Measurements from ENCODE around the gene GJC2.

Gene GJC2

GRCh38 chr1:228104526-228105269, 45.0 kb upstream of the GJC2 start:
- no peak overlapping the region for H3K4me3 ChIP-seq (ENCODE audit: low read depth, low read length)
- CTCF ChIA-PET: interaction anchor here (1.4 kb wide), 1 partner anchor 61 kb away, joined by 3 read pairs; the partner anchor contains the start of gene IBA57
- POLR2A ChIA-PET: no interaction called here
- DNase-seq (ENCODE audit: low read depth, low spot score): no peak
- no peak for TF ChIP-seq CTCF (IDR thresholded peaks at IDR 0.05; ENCODE audit: insufficient read depth, low read length, missing control alignments)

GRCh38 chr1:228105270-228105995, 44.3 kb upstream of the GJC2 start:
- ChIA-PET POLR2A (interaction anchor here (1.3 kb wide), 1 partner anchor 23 kb away, joined by 4 read pairs; the partner anchor contains the start of gene ARF1), CTCF (interaction anchor here (1.3 to 1.4 kb wide), 2 partner anchors 25 to 60 kb away, joined by 3 to 4 read pairs; partner anchors contain the start of gene IBA57)
- no peak for DNase-seq (ENCODE audit: low read depth, low spot score)
- no peak overlapping the region for H3K4me3 ChIP-seq (ENCODE audit: low read depth, low read length)
- TF ChIP-seq CTCF (IDR thresholded peaks at IDR 0.05; ENCODE audit: insufficient read depth, low read length, missing control alignments): no peak

GRCh38 chr1:228105996-228106799, 43.5 kb upstream of the GJC2 start:
- DNase-seq (ENCODE audit: low read depth, low spot score): no peak
- POLR2A ChIA-PET: interaction anchor here (1.3 kb wide), 1 partner anchor 24 kb away, joined by 4 read pairs; the partner anchor contains the start of gene ARF1

DNA sequence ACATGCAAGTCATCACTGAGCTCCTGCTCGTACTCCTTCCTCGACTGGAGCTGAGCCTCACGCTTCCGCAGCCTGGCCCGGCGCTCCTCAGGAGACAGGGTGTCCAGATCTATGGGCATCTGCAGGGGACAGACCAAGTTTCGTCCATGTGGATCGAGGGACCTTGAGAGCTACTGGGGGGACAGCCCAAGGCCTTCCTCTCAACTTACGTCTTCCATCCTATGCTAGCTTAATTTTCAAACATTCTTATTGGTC, 43.0 kb upstream of the GJC2 start:
- no peak for TF ChIP-seq CTCF (IDR thresholded peaks at IDR 0.05; ENCODE audit: insufficient read depth, low read length, missing control alignments)
- ChIA-PET POLR2A (interaction anchor here (1.3 kb wide), 1 partner anchor 25 kb away, joined by 4 read pairs; the partner anchor contains the start of gene ARF1), CTCF (interaction anchor here (0.7 to 1.3 kb wide), 3 partner anchors 24 to 60 kb away, joined by 3 to 5 read pairs (median 4); no protein-coding TSS in a partner anchor)
- DNase-seq (ENCODE audit: low read depth, low spot score): no peak
- H3K4me3 ChIP-seq (ENCODE audit: low read depth, low read length): no peak overlapping the region

More at GRCh38 chr1:228105996-228106799, 43.5 kb upstream of the GJC2 start:
- H3K4me3 ChIP-seq (ENCODE audit: low read depth, low read length): no peak overlapping the region
- CTCF ChIA-PET: interaction anchor here (0.7 to 1.3 kb wide), 3 partner anchors 25 to 60 kb away, joined by 3 to 5 read pairs (median 4); no protein-coding TSS in a partner anchor
- TF ChIP-seq CTCF (IDR thresholded peaks at IDR 0.05; ENCODE audit: insufficient read depth, low read length, missing control alignments): no peak

DNA sequence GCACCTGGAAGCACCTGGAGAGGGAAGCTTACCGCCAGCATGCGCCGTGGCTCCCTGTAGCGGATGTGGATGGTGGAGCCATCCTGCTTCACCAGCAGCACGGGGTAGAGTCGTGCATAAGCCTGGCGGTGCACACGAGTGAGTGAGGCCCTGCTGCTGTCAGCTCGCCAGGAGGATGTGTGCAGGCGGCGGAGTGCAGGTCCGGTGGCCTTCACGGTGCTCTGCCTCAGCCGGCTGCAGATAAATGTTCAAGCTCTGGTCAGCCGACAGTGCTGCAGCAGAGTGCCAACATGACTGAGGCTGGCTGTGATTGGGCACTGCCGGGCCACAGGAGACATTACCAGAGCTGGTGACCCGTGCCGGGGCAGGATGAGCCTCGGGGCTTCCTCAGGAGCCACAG, 42.1 kb upstream of the GJC2 start:
- ChIA-PET CTCF (interaction anchor here (1.6 kb wide), 1 partner anchor 23 kb away, joined by 7 read pairs; no protein-coding TSS in a partner anchor), POLR2A (no interaction called here)
- H3K4me3 ChIP-seq (ENCODE audit: low read depth, low read length): no peak overlapping the region; the same call in 1 of the 2 replicates

More for the DNA sequence above, 42.1 kb upstream of the GJC2 start:
- no peak for TF ChIP-seq CTCF (IDR thresholded peaks at IDR 0.05; ENCODE audit: insufficient read depth, low read length, missing control alignments)
- no peak for DNase-seq (ENCODE audit: low read depth, low spot score)
